COLO829 (cell line): ENCODE measurements around the gene MDM1.

Experiments
- DNase-seq: peaks from one replicate; pipeline ENCODE4 v3.0.0; 2012; ENCODE audit warnings: low spot score

The MDM1 gene

DNA sequence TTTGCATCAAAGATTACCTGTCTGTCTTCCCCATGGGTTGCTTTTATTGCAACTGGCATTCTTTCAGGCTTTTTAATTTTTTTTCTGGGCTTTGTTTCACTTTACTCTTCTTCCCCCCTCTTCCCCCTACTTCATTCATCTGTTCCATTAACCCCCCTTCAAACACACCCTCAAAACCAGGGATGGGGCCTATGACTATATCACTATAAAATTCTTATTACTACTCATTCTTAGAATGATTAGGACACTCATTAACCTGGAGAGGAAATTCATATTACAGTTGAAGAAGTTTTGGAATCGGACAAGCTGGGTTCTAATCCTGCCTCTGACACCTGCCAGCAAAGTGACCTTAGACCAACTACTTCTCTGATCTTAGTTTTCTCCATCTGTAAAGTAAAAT lies 24.8 kb upstream of the MDM1 start:
- no peak for DNase-seq

DNA sequence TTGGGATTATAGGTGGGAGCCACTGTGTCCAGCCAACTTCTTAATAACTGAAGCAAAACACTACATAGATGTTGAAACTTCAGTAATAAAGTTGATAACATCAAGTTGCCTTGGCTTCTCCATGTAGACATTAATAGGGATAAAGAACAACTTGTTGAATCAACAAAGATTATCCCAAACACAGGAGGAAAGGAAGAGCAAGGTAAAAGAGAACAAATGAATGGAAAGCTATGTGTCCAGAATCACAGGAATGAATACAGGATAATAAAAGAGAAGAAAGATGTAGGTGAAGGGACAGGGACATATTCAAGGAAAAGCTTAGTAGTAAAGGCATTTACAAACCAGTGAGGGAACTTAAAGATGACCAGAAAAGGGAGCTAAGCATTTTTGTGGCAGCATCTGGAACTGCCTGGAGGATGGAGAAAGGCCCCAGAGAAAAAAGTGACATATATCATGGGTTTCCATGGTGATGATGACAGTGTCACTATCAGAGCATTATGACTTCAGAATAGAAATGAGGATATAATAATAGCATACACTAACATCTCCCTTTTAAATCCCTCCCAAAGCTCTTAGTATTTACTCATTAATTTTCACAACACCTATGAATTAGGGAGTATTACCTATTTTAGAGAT lies 24.0 kb upstream of the MDM1 start:
- DNase-seq: no peak

DNA sequence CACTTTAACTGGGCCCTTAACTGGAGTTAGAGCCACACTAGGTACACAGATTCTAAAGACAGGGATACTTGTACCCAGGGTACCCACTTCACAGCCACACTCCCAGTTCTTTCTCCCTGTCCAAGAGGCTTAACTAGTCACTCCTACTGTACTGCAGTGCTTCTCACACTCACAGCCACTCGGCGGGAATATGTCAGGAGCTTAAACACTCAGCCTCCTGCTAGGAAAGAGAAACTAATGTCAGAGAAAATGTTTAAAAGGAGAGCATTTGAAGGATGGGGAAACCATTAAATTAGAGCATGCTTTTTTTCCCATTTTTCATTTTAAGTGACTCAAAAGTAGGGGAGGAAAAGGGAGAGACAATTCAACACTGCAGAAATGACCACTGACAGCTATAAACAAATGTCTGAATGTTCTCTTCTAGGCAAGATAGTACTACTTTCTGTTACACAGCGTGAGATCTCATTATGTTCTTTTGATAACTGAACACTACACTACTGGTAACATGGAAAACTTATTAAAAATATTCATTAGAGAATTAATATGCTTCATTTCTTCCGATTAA lies 22.9 kb upstream of the MDM1 start:
- no peak for DNase-seq

DNA sequence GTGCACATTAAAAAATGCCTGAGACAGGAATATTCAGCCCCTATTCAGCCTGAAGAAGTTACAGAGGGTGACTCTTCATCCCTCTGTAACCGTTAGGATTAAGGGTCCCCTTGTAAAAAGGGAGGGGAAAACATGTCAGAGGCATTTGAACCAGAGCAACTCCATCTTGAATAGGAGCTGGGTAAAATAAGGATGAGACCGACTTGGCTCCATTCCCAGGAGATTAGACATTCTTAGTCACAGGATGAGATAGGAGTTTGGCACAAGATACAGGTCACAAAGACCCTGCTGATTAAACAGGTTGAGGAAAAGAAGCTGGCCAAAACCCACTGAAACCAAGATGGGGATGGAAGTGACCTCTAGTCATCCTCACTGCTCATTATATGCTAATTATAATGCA lies 19.9 kb upstream of the MDM1 start:
- no peak for DNase-seq

DNA sequence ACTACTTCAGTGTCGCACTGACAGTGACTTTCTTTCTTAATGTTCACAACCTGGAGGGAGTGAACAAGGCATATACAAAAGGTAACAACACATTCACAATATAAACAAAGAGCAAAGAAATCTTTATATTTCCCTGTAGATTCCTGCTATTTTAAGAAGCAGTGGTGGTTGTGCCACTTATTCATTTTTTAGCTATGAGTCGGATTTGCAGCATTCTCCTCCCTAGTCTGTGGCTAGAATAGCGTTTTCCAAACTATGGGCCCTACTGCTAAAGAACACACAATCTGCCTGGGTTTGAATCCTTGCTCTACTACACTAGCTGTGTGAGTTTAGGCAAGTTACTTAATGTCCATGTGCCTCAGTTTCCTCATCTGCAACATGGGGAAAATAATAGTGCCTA lies 18.6 kb upstream of the MDM1 start:
- DNase-seq: no peak

DNA sequence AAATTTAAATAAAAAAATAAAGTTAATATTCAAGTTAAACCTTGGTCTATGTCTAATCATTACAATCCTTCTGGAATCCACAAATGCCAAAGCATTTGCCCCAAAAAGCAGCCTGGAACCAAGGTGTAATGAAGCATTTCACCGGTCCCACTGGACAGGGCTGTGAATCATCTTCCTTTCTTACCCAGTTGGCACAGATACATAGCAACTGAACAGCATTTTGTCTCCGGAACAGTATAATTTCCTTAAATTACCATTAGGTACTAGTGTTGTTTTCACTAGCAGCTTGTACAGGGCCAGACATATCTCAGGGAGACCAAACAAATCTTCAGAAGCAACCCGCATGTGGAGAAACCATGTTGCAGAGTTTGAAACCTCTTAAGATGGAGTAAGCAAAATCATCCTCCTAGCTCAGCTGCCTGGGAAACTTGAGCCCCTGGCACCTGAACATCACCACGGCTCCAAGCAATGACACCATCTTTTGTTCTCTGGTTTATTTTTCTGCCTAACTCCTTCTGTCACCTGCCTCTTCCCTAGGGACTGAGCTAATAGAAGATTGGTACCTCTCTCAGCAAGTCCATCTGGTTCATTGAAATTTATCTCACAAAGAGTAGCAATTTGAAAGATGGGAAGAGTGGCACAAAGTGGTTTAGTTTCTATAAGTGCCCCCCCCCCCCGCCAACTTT lies 17.9 kb upstream of the MDM1 start:
- DNase-seq: no peak

DNA sequence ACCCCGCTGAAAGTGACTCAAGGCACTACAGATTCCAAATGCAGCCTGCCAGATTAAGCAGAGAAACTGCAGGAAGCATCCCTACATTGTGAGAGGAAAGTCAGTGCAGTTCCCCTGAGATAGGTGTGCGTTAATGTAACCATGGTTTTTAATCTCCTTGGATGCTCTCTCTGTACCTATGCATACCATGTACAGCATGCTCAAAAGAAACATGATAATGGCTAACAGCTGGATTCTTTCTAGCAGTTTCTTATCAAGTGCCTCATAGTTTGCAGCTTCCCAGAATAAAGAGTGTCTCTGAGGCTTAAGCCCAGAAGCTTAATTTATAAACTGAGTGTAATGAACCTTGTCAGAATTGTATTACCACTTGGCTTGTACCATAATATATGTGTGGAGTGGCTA lies 17.1 kb upstream of the MDM1 start:
- DNase-seq: no peak

DNA sequence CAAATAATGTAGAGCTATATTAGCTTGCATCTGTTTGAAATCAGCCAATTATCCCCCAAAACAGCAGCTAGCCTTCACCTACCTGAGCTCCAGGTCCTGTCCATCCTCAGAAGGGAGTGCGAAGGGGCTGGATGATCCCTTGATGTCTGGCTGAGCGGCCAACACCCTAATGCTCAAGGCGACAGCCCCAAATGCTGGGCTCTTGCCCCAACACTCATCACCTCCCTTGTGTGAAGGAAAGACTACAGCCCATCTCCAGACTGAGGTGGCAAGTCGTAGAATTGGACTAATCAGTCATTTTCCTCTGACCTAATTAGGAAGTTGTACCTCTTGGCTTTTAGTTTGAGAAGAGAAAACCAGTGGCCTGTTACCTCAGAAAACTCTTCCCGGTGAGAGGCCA lies 16.3 kb upstream of the MDM1 start:
- no peak for DNase-seq

DNA sequence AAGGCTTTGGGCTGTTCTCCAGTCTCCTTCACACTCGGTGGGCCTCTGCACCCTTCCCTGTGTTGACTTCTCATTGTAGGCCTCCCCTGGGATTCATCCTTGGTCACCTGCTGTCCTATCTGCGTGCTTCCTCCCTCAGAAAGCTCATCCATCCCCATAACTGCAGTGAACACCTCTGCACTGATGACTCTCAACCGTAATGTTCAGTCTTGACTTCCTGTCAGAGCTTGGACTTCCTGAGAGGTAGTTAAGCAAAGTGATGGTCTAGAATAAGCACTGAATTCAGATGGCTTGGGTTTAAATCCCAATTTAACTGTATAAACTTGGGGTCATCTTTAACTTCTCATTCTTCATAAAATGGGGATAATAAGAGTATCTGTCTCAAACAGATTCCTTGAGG lies 13.6 kb upstream of the MDM1 start:
- DNase-seq: no peak

DNA sequence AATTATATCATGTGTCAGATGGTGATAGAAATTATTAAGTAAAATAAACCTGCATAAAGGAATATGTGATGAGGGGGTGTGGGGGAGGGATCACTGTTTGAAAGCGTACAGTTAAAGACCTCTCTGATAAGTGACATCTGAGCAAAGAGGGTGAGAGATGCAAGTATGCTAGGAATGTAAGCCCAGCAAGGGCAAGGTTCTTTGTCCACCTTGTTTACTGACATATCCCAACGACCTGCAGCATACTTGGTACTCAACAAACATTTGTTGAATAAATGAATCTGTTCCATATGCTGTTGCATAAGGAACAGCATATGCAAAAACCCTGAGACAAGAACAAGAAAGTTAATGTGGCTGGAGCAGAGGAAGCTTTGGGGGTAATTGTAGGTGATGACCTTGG lies 12.0 kb upstream of the MDM1 start:
- no peak for DNase-seq

DNA sequence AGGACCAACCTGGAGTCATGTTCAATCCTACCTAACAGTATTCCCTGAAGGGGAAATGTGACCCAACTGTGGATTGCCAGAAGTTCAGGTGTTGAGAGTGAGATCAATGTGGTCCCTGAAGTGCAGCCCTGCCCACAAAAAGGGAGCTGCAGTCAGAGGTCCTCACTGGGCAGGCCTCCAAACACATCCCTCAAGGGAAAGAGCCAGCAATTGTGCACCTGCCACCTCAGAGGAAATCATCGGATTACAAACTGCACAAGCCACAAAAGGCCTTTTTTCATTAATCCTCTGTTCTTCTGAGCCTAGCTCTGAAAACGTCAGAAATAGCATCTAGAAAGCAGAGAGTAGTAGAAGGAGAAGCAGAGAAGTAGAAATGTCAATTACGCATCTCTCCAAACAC lies 10.8 kb upstream of the MDM1 start:
- no peak for DNase-seq

DNA sequence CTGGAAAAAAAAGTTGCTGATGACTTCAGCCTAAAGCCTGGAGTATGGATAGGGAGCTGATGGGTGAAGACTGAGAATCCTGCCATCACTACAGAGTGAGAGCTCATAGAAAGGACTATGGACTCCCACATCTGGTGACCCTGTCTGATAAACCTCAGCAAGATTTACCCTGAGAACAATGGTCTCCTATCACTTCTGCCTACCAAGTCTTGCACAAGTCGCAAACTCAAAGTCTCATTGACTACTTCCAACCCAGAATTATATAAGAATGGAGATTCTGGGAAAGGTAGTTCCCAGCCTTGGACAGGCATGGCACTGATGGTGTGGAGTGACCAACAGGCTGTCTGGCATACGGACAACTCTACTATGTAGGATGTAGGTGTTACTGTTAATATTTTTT lies 9.7 kb upstream of the MDM1 start:
- no peak for DNase-seq

DNA sequence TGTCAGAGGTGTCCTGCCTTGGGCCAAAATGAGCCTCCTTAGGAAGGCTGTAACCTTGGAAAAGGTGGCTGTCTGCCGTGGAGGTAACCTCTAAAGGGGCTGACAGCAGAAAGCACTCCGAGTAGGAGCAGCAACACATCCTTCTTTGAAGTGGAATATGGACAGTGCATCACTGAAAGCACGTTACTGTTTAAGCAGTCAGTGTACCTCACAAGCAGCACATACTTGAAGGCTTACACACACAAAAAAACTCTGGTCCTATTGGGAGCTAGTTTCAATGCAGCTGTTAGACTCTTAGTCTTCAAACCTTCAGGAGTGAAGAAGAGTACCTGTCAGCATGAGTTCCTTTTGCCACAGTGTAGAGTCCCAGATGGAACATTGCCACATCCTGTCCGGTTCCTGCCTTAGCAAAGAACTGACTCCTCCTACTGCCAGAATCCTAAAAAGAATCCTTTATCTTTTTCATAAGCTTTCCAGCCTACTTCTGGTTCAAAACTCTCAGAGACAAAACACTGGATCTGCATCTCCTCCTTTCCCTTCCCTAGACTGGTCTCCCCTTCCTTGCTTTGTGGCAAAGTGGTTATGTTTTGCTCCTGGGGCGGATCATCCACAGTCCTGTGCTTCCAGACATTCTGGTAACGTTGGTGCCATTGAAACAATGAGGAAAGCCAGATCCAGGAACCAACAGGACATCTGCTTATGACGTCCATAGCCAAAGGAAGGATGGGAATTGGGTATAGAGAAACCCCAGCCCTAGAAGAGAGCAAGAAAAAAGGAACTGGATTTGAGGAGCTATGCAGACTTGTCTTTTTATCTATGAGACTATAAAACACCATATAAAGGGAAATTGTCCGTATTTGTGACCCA lies 8.5 kb upstream of the MDM1 start:
- DNase-seq: no peak

DNA sequence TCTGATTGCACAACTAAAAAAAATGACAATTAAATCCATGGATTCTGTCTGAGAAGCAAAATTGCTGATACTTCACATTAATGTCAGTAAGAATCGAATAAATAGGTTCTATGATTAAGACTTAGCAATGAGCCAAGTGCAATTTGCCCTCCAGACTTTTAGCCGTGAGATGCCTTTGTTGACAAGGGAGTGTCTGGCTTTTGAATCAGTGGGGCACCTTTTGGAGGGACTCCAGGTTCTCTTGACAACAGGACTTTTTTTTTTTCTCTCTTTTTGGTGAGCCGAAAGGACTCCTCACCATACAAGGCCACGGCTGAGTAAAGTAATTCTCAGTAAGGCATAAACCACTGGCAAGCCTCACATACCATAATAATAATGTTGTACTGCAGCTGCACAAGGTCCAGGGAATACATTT lies 4.7 kb upstream of the MDM1 start:
- no peak for DNase-seq

DNA sequence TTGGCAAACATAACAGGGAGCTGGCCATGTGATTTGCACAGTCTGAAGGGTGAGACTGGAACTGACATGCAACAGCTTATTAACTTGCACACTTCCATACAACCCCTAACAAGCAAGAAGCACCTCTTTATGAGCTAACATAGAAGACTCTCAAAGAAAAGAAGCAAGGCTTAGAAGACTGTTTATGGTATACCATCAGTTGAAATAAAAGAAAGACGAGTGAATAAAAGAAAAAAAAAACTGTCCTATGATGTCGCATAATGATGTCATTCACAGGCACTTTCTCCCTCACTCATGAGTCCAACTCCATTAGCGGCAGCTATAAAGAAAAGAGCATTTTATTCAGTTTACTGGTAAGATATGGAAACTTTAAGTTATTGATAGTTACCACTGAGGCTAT lies 3.3 kb upstream of the MDM1 start:
- no peak for DNase-seq

DNA sequence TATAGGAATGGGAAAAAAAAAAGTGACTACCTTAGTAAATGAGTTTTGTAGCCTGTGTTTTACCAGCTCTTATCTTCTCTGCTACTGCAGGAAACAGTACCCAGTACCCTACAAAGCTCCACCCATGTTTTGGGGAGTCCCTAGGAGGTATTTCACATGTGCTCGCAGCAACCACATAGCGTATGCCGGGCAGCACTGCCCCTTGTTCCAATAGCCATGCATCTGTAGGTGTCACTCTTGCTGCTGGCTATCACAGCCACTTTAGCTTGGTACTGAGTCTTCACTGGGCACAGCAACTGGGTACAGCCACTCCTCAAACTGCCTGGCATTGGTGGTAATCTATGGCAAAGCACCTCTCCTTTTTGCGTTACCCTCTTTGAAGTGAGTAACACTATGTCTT lies 2.0 kb upstream of the MDM1 start:
- DNase-seq: no peak

DNA sequence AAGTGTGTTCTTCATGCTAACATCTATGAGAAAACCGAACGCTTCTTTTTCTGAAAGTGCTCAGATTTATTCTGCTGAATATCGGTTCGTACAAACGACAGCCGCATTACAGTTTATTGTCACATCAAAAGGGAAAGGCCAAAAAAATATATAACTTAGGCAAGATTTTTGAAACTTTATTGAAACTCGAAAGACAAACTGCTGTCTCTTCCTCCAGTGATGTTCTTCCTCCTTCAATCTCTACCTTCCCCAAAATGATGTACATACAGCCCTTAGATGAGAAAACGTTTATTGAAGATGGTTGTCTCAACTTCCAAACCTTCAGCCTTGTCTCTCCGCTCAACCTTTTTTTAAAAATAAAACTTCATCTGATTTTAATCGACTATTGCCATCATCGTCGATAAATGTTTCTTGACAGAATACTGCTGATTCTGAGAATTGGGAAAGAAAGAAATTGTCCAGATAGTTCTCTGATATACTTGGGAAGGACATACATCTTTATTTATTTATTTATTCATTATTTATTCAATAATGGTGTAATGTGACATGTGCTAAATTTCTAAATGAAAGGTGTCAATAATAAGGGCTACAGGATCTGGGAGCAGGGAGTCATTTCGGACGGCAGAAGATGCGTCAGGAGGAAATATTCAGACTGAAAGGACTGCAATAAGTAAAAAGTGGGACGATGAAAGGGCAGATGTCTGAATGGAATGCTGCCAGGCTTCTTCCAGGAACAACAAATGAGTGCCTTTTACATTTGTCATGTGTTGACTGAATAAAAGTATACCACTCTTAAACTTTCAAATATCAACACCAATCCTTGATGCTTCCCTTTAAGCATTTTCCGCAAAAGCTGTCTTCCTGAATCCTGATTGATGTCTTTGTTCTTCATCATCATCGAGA lies 817 bp upstream of the MDM1 start:
- no peak for DNase-seq

DNA sequence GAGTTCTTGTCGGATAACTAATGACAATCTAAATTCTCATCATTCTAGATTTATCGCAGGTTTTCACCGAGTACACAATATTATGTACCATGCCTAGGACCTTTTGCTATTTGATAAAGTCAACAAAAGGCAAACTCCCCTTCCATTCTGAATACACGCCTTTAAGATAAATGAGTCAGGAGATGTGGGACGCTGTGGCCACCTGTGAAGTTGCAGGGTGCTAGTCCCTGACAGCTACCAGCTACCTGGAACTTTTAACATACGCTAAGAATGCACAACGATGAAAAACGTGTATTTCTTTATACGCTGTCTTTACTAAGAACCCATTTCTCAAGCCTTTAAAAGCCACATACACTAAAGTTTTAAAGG lies 678 bp downstream of the MDM1 start:
- no peak for DNase-seq

DNA sequence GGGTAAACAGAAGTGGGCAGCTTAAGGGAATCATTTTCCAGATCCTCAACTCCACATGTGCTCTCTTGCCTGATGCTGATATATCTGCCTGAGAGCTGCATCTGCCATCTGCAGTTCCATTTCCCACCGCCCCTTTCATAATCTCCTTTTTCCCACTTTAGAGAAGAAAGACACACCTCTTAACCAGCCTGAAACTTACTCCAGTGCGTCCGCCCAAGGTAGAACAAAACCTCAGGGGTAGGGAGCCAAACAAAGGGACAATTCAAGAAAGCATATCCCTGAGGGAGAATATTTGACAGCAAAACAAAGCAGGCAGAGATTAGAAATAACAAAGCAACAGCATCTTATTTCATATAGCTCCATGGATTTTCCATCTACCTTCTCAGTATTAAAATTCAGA lies 4.3 kb downstream of the MDM1 start:
- no peak for DNase-seq

DNA sequence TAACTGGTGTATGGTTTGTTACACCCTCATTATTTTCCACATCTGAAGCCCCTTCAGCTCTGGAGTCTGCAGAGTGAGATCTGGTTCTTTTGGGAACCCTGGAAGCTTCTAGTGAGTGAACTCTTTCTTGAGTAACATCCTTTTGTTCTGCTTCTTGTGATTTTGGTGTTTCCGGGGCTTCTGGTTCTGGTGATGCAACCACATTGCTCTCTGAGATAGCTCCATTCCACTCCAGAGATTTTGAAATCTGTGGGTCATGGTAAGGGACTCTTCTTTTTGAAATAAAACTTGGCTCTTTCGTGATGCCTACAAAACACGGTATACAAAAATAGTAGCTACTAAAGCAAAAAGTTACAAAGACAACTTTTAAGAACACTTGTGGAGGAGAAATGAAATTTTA lies 5.4 kb downstream of the MDM1 start:
- no peak for DNase-seq

DNA sequence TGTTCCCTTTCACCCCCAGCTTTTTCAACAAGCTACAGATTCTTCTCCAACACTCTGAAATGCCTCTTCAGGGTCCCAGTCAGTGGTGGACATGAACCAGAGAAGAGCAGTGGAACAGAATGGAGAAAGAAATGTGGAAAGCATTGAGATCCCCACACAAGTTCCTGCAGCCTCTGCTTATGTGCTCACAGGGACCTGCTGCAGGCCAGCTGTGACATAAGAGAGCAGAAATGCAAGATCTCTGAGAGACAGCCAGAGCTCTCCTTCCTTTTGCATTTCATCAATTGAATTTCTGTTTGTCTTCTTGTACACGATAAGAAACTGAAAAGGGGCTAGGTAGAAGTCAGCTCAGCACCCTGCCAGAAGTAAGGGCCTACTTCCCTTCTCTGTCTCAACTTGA lies 6.2 kb downstream of the MDM1 start:
- DNase-seq: no peak

DNA sequence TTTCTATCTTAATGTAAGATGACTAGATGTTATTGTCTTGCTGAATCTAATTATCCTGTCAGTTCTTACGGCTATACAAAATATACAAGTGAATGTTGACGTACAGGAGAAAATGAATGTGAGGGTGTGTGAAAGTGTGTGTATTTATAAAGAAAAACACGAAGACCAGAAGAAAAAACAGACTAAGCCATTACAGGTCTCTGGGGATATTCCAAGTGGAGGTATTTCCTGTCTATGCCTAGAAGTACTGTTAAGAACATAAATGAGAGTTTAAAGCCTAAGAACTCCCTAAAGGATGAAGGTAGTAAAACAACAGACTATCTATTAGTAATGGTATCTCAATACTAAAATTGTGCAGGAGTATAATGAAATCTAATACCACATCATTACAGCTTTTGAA lies 7.6 kb downstream of the MDM1 start:
- peak; percentile 13 for DNase-seq
